AG04450 (cell line): ENCODE results near the gene TMC4. TPM values are rescaled to one million over a fixed set of nuclear protein-coding genes. Genes with fewer than 3 reads are reported as not detected.

Source experiments
- CTCF ChIA-PET: fragments of 300-600, 350-600 bp; formaldehyde crosslinking; extraction: SDS; loops from one replicate; lab custom pipeline; 2022; ENCODE audit warnings: antibody characterized with exemption, inconsistent platforms; lab: Charles Lee
- POLR2A ChIA-PET: fragments of 350-600 bp; formaldehyde crosslinking; extraction: SDS; loops from one replicate; lab custom pipeline; 2021; ENCODE audit warnings: antibody characterized with exemption, inconsistent platforms; lab: Yijun Ruan, JAX
- DNase-seq: peaks from one replicate; pipeline ENCODE4 v3.0.0-alpha.2; 2011; ENCODE audit warnings: low read depth, low spot score
- H3K27ac ChIP-seq: one replicate; pipeline ENCODE4 v1.5.1; 2012; ENCODE audit warnings: low read depth, low read length, control low read depth
- H3K27me3 ChIP-seq: one replicate; pipeline ENCODE4 v1.6.0; 2012; ENCODE audit warnings: low read length; ENCODE audit not compliant: control insufficient read depth, insufficient read depth
- H3K4me3 ChIP-seq: 2 replicates; pipeline ENCODE4 v1.5.1; 2011; ENCODE audit warnings: mild to moderate bottlenecking, low read depth, low read length, control low read depth
- H3K9me3 ChIP-seq: 2 replicates; pipeline ENCODE4 v1.5.1; 2012; ENCODE audit warnings: low read length; ENCODE audit not compliant: control insufficient read depth, insufficient read depth
- CTCF ChIP-seq: IDR thresholded peaks from 2 replicates; pipeline ENCODE4 v1.5.1; 2011; ENCODE audit warnings: low read depth, low read length, control low read depth, inconsistent platforms
- polyA plus RNA-seq: library from polyadenylated mRNA; depleted of rRNA; stranded (reverse); fragments of >200 nt; gene quantifications from 2 replicates; pipeline ENCODE4 v1.2.3, GENCODE V29; 2011

TMC4 gene
- polyA plus RNA-seq, 1 experiment, result 1.5 TPM

DNA sequence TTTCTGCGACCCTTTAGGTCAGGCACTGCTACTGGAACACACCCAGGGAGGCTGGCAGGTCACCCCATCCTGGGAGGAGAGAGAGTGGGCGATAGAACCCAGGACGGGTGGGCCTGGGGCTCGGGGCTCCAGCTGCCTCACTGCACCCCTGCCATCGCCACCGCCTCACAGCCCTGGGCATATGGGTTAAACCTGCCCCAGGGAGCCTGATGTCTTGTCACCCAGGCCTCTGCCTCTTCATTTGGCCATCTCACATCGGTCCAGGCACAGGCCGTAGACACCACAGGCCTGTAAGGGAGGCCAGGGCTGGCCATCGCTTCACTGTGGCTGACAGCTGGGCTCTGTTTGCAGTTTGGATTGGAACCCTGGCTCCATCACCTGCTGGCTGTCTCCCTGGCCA is 47.2 kb downstream of the TMC4 start:
- ChIA-PET CTCF (no interaction called here), POLR2A (no interaction called here)
- Histone ChIP-seq H3K4me3 (no peak overlapping the region), H3K9me3 (no peaks in the 10 kb centered on the region; the same call in 1 of the 2 replicates), H3K27me3 (no peaks in the 10 kb centered on the region), H3K27ac (no peak overlapping the region)
- no peak for TF ChIP-seq CTCF
- no peak for DNase-seq

DNA sequence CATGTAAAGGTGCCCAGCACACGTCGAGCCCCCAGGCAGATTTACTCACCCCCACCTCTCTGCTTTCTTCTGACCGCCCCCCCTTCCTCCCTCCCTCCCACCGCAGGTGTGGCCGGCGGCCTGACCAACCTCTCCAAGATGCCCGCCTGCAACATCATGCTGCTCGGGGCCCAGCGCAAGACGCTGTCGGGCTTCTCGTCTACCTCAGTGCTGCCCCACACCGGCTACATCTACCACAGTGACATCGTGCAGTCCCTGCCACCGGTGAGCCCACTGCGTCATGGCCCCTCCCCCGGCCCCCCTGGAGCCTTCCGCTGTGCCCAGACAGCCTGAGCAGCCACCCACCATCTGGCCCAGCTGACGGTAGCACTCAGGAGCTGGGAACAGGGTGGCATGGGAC is 48.6 kb downstream of the TMC4 start:
- no peak overlapping the region for H3K27ac ChIP-seq
- ChIA-PET POLR2A (interaction anchor here (1.4 kb wide), 1 partner anchor 13 kb away, joined by 3 read pairs; the partner anchor contains the start of gene CNOT3), CTCF (no interaction called here)
- no peaks in the 10 kb centered on the region for H3K27me3 ChIP-seq
- DNase-seq, result no peak
- H3K9me3 ChIP-seq, result no peaks in the 10 kb centered on the region; the same call in 1 of the 2 replicates
- no peak overlapping the region for H3K4me3 ChIP-seq
- no peak for TF ChIP-seq CTCF

GRCh38 chr19:54123682-54124081 is 49.3 kb downstream of the TMC4 start:
- CTCF ChIA-PET, result no interaction called here

DNA sequence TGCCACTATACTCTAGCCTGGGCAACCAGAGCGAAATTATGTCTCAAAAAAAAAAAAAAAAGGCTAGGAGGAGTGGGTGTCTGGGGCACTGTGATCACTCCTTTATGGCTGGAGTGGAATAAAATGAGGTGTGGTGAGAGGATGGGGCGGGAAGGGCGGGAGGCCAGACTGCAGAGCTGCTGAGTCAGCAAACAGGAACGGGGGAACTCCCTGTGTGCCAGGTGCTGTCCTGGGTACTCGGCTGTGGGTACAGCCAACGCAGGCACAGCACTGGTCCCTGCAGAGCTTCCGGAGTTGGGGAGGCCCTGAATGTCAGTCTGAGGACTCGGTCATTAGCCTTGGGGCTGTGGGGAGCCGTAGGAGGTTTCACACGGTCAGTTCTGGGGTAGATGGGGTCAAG is 51.7 kb downstream of the TMC4 start:
- Histone ChIP-seq H3K27ac (no peak overlapping the region), H3K27me3 (no peaks in the 10 kb centered on the region), H3K9me3 (no peaks in the 10 kb centered on the region; the same call in 1 of the 2 replicates), H3K4me3 (no peak overlapping the region)
- DNase-seq, result no peak
- ChIA-PET POLR2A (interaction anchor here (0.6 kb wide), 1 partner anchor 37 kb away, joined by 4 read pairs; no protein-coding TSS in a partner anchor), CTCF (no interaction called here)
- no peak for TF ChIP-seq CTCF

More at GRCh38 chr19:54123682-54124081, 49.3 kb downstream of the TMC4 start:
- POLR2A ChIA-PET, result interaction anchor here (0.7 to 1.4 kb wide), 2 partner anchors 14 to 27 kb away, joined by 3 read pairs; partner anchors contain the start of gene CNOT3
- no peaks in the 10 kb centered on the region for H3K27me3 ChIP-seq
- H3K27ac ChIP-seq, result no peak overlapping the region
- no peaks in the 10 kb centered on the region; the same call in 1 of the 2 replicates for H3K9me3 ChIP-seq
- DNase-seq, result no peak
- H3K4me3 ChIP-seq, result no peak overlapping the region
- TF ChIP-seq CTCF, result no peak

DNA sequence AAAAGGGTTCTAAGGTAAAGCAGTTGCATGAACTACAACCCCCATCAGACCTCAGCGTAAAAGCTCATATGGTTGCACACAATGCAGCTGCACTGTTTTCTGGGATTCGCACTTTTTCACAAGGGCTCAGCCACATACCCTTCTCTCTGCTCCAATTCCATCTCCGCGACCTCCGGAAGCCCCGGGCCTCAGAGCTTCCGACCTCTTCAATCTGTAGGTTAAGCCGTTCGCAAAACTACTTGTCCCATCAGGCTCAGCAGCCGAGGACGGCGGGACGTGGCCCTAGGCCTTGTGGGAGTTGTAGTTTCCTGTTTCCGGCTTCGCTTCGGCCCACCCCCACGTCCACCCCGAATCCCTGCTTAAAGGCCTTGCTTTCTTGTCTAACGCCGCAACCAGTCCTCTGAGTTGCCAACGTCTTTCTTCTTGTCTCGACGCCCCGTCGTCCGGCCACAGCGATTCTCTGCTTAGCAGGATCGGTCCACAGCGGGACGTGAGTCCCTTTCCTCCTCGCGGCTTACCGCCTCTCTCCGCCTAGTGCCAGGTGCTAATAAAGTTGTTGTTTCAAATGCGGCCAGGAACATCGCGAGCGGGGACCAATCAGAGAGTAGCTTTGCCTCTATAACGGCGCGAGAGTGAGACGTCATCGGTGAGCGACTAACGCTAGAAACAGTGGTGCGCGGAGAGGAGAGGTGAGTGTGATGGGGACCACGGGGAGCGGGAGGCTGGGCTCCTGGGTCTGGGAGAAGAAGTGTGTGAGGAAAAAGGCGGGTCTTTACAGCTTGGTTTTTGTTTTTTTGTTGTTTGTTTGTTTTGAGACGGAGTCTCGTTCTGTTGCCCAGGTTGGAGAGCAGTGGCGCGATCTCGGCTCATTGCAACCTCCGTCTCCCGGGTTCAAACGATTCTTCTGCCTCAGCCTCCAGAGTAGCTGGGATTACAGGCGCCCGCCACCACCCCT is 57.6 kb downstream of the TMC4 start, which contains the start of the genes PRPF31 and TFPT:
Gene PRPF31 (plus strand): TSS at position 646 of the 955 bp plus-strand sequence. CDS start 2,525 bp downstream, outside the sequence.
Gene TFPT (minus strand): TSS at position 549 of the 955 bp plus-strand sequence. CDS start 388 bp downstream, at position 161.
- H3K4me3 ChIP-seq, result peak within 1 kb of the TSS; percentile 73
- CTCF ChIA-PET, result interaction anchor here (1.1 kb wide), 1 partner anchor 92 kb away, joined by 3 read pairs; no protein-coding TSS in a partner anchor
- peak; percentile 93 for DNase-seq
- POLR2A ChIA-PET, result interaction anchor here (0.5 to 2.4 kb wide), 10 partner anchors 9 to 333 kb away, joined by 3 to 16 read pairs (median 6); partner anchors contain the start of genes CNOT3, LENG1, LENG8 and MYADM
- no peaks in the 10 kb centered on the region for H3K27me3 ChIP-seq
- peak within 1 kb of the TSS; percentile 75 for H3K27ac ChIP-seq
- TF ChIP-seq CTCF, result no peak
- no peaks in the 10 kb centered on the region for H3K9me3 ChIP-seq
